ENCODE data around the gene B2M. TPM values are rescaled to one million over a fixed set of nuclear protein-coding genes. Genes with fewer than 3 reads are reported as not detected.
"Not testable (repeated sequence)": the region's sequence is repeated elsewhere in the genome, so short reads cannot be mapped to it uniquely, and the experiment has no call there.

Gene B2M
- total RNA-seq, 2 donors from 2014 or later: 1,354 to 2,259 TPM

DNA sequence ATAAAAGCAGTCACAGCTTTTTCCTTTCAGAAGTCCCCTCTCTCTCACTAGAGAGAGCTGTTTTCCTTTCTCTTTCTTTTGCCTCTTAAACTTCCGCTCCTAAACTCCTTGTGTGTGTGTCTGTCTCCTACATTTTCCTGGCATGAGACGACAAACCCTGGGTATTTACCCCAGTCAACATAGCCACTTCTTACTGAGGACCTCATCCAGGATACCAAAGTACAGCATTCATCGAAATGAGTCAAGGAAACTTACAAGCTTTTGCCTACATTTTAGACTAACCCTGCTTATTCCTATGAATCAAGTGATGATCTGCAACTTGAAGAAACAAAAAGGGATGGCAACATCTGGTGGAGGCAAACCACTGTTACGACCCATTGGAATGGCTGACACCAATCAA is 16.9 kb upstream of the B2M start:
- H3K4me3 ChIP-seq: no peak overlapping the region
- H3K27ac ChIP-seq: no peak overlapping the region
- H3K36me3 ChIP-seq: no peaks in the 10 kb centered on the region
- no peaks in the 10 kb centered on the region for H3K4me1 ChIP-seq
- H3K9me3 ChIP-seq: no peaks in the 10 kb centered on the region
- DNase-seq (ENCODE audit: low spot score): no peak
- no peaks in the 10 kb centered on the region for H3K27me3 ChIP-seq
- no peak for TF ChIP-seq CTCF (IDR thresholded peaks at IDR 0.05)

GRCh38 chr15:44695294-44695693 is 16.0 kb upstream of the B2M start:
- no peak overlapping the region for H3K4me3 ChIP-seq
- no peak for DNase-seq (ENCODE audit: low spot score)
- no peaks in the 10 kb centered on the region for H3K36me3 ChIP-seq
- H3K27ac ChIP-seq: no peak overlapping the region
- H3K4me1 ChIP-seq: no peaks in the 10 kb centered on the region
- no peaks in the 10 kb centered on the region for H3K9me3 ChIP-seq
- H3K27me3 ChIP-seq: no peaks in the 10 kb centered on the region
- TF ChIP-seq CTCF (IDR thresholded peaks at IDR 0.05): no peak

GRCh38 chr15:44697014-44697413 is 14.3 kb upstream of the B2M start:
- H3K4me3 ChIP-seq: no peak overlapping the region
- DNase-seq (ENCODE audit: low spot score): no peak
- H3K36me3 ChIP-seq: no peaks in the 10 kb centered on the region
- no peak for TF ChIP-seq CTCF (IDR thresholded peaks at IDR 0.05)
- no peaks in the 10 kb centered on the region for H3K9me3 ChIP-seq
- no peak overlapping the region for H3K27ac ChIP-seq
- H3K27me3 ChIP-seq: no peaks in the 10 kb centered on the region
- no peaks in the 10 kb centered on the region for H3K4me1 ChIP-seq

DNA sequence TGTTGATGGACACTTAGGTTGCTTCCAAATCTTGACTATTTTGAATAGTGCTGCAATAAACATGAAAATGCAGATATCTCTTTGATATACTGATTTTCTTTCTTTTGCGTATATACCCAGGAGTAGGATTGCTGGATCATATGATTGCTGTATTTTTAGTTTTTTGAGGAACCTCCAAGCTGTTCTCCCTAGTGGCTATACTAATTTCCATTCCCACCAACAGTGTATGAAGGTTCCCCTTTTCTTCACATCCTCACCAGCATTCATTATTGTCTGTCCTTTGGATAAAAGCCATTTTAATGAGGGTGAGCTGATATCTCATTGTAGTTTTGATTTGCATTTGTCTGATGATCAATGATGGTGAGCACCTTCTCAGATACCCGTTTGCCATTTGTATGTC is 12.7 kb upstream of the B2M start:
- Histone ChIP-seq H3K36me3 (no peaks in the 10 kb centered on the region), H3K27ac (no peak overlapping the region), H3K4me3 (no peak overlapping the region), H3K4me1 (no peaks in the 10 kb centered on the region), H3K9me3 (peaks cover 0 to 4% of the 10 kb centered on the region in 2 donors), H3K27me3 (no peaks in the 10 kb centered on the region)
- TF ChIP-seq CTCF (IDR thresholded peaks at IDR 0.05): no peak
- no peak for DNase-seq (ENCODE audit: low spot score)

- H3K27me3 ChIP-seq; H3K36me3 ChIP-seq; H3K27ac ChIP-seq; H3K4me1 ChIP-seq; H3K9me3 ChIP-seq; H3K4me3 ChIP-seq; DNase-seq (ENCODE audit: low spot score): not testable (repeated sequence)
Observed at GRCh38 chr15:44700676-44701075, 10.6 kb upstream of the B2M start.

GRCh38 chr15:44705986-44706385 is 5.3 kb upstream of the B2M start:
- no peak for TF ChIP-seq CTCF (IDR thresholded peaks at IDR 0.05)
- Histone ChIP-seq H3K27ac (no peak overlapping the region), H3K27me3 (no peaks in the 10 kb centered on the region), H3K36me3 (no peaks in the 10 kb centered on the region), H3K9me3 (peaks cover 0 to 4% of the 10 kb centered on the region in 2 donors), H3K4me3 (no peak overlapping the region), H3K4me1 (no peaks in the 10 kb centered on the region)
- DNase-seq (ENCODE audit: low spot score): no peak

All from right atrium auricular region (tissue), 2 donors.